PC-9 (cell line): ENCODE measurements around the gene RXRG. TPM values are rescaled to one million over a fixed set of nuclear protein-coding genes. Genes with fewer than 3 reads are reported as not detected.

Experiments used
- BruUV-seq: library from RNA; stranded (reverse); fragments of 400-500 nt; replicated peaks from 2 replicates; lab custom pipeline; 2021; lab: Mats Ljungman, UMichigan
- CTCF ChIA-PET: fragments of 300-600 bp; sonication (Branson Sonifier 250); formaldehyde crosslinking; loops from one replicate; lab custom pipeline; 2022; ENCODE audit warnings: antibody characterized with exemption; lab: Charles Lee
- POLR2A ChIA-PET: fragments of 300-600 bp; sonication (Branson Sonifier 250); formaldehyde crosslinking; loops from one replicate; lab custom pipeline; 2022; ENCODE audit warnings: antibody characterized with exemption; ENCODE audit not compliant: unreplicated experiment; lab: Charles Lee
- DNase-seq, 2 experiments: peaks; one replicate each; pipeline versions ENCODE4 v3.0.0 to v3.0.0-alpha.2; 2015 to 2022; ENCODE audit warnings: mixed read lengths in 1 of 2
- H2AFZ ChIP-seq: fragments of 200-600 bp; sonication (generic); 2 replicates; pipeline ENCODE4 v1.8.1; 2017; ENCODE audit warnings: antibody characterized with exemption
- H3F3A ChIP-seq: fragments of 200-600 bp; sonication (generic); 2 replicates; pipeline ENCODE4 v1.8.1; 2017; ENCODE audit warnings: antibody characterized with exemption, mild to moderate bottlenecking, low read depth; ENCODE audit not compliant: insufficient read depth
- H3K27ac ChIP-seq: fragments of 200-600 bp; sonication (generic); 2 replicates; pipeline ENCODE4 v1.6.1; 2016; ENCODE audit warnings: mixed run types
- H3K27me3 ChIP-seq: fragments of 200-600 bp; sonication (generic); 2 replicates; pipeline ENCODE4 v1.6.1; 2016; ENCODE audit warnings: low read depth, mixed run types; ENCODE audit not compliant: insufficient read depth
- H3K36me3 ChIP-seq: fragments of 200-600 bp; sonication (generic); 2 replicates; pipeline ENCODE4 v1.6.1; 2016; ENCODE audit warnings: low read depth, mixed run types
- H3K4me1 ChIP-seq: fragments of 200-600 bp; sonication (generic); replicated peaks from 2 replicates; pipeline ENCODE4 v1.6.1; 2016; ENCODE audit warnings: mixed run types; ENCODE audit not compliant: insufficient read depth
- H3K4me2 ChIP-seq: fragments of 200-600 bp; sonication (generic); 2 replicates; pipeline ENCODE4 v1.6.1; 2017; ENCODE audit warnings: mixed run types
- H3K4me3 ChIP-seq: fragments of 200-600 bp; sonication (generic); 2 replicates; pipeline ENCODE4 v1.6.1; 2016; ENCODE audit warnings: mixed run types
- H3K79me2 ChIP-seq: fragments of 200-600 bp; sonication (generic); 2 replicates; pipeline ENCODE4 v1.6.1; 2017; ENCODE audit warnings: low read depth, mixed run types
- H3K9me2 ChIP-seq: fragments of 200-600 bp; sonication (generic); 2 replicates; pipeline ENCODE4 v1.8.1; 2017; ENCODE audit warnings: mild to moderate bottlenecking; ENCODE audit not compliant: insufficient read depth
- H3K9me3 ChIP-seq: fragments of 200-600 bp; sonication (generic); 2 replicates; pipeline ENCODE4 v1.8.1; 2016; ENCODE audit warnings: low read depth; ENCODE audit not compliant: insufficient read depth
- H4K20me1 ChIP-seq: fragments of 200-600 bp; sonication (generic); 2 replicates; pipeline ENCODE4 v1.8.1; 2017; ENCODE audit not compliant: insufficient read depth
- EZH2 ChIP-seq: fragments of 200-600 bp; sonication (generic); IDR thresholded peaks from 2 replicates; pipeline ENCODE4 v1.8.0; 2017; ENCODE audit warnings: antibody characterized with exemption, low read depth
- intact Hi-C: fragments of 100-400 bp; cut with micrococcal nuclease; formaldehyde crosslinking; loops from one replicate; pipeline ENCODE4 v1.10.0; 2022; ENCODE audit not compliant: unreplicated experiment
- total RNA-seq: library from RNA; stranded (reverse); gene quantifications from 2 replicates; pipeline ENCODE4 v1.2.3, GENCODE V29; 2021
- TF ChIP-seq, protein P1 (sequence below): fragments of 200-600 bp; sonication (generic); conservative IDR thresholded peaks from 2 replicates; pipeline ENCODE4 v1.6.1; 2017; ENCODE audit warnings: mixed run types, antibody characterized with exemption, mild to moderate bottlenecking, moderate library complexity

Gene RXRG
- total RNA-seq, 1 experiment from 2014 or later: not detected

DNA sequence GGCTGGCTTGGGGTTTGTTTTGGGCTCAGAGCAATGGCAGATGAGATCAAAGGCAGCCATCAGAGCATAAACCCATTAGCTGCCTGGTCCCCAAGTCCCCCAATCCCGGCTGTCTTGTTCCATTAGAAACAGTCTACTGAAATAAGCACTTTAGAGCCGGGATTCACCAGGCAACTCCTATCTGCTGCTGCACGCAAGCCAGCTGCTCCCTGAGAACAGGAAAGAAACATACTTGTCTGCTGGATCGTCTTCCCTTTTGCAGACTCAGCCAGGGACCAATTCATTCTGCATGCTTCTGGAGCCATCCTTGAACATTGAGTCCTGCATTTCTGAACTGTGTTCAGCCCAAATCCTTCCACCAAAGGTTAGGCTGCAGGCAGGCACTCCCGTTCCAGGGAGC is 21.8 kb downstream of the RXRG start:
- no peaks in the 10 kb centered on the region for H3K79me2 ChIP-seq
- H3K9me3 ChIP-seq: no peaks in the 10 kb centered on the region
- BruUV-seq: no TSS peak
- H3K4me2 ChIP-seq: no peak overlapping the region
- no peak overlapping the region for H2AFZ ChIP-seq
- intact Hi-C loops: no loop called here
- no peak overlapping the region for H3K27ac ChIP-seq
- DNase-seq: no peak
- ChIA-PET POLR2A (no interaction called here), CTCF (no interaction called here)
- no peaks in the 10 kb centered on the region for H3K36me3 ChIP-seq
- no peaks in the 10 kb centered on the region for H3F3A ChIP-seq
- no peaks in the 10 kb centered on the region for H4K20me1 ChIP-seq
- no peak overlapping the region for H3K4me3 ChIP-seq
- no peaks in the 10 kb centered on the region for H3K4me1 ChIP-seq
- peaks cover 24% of the 10 kb centered on the region for H3K27me3 ChIP-seq
- TF ChIP-seq, protein P1, sequence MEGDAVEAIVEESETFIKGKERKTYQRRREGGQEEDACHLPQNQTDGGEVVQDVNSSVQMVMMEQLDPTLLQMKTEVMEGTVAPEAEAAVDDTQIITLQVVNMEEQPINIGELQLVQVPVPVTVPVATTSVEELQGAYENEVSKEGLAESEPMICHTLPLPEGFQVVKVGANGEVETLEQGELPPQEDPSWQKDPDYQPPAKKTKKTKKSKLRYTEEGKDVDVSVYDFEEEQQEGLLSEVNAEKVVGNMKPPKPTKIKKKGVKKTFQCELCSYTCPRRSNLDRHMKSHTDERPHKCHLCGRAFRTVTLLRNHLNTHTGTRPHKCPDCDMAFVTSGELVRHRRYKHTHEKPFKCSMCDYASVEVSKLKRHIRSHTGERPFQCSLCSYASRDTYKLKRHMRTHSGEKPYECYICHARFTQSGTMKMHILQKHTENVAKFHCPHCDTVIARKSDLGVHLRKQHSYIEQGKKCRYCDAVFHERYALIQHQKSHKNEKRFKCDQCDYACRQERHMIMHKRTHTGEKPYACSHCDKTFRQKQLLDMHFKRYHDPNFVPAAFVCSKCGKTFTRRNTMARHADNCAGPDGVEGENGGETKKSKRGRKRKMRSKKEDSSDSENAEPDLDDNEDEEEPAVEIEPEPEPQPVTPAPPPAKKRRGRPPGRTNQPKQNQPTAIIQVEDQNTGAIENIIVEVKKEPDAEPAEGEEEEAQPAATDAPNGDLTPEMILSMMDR: no peak
- TF ChIP-seq EZH2: no peak
- no peaks in the 10 kb centered on the region for H3K9me2 ChIP-seq

DNA sequence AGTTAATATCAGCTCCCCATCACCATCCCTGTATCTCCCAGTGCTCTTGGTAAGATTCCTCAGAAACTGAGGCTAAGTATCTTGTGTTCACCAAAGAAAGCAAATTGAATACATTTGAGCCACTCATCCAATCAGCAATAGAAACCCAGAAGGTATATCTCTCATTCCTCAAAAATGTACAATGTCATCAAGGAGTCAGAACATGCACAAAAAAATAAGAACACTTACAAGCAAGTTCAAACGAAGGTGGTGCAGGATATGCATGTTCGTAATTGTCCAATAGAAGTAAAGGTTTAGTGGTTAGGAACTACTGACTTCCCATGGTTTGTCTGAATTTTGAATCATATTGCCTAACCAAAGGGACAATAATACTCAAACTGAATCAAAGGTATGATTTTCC is 24.3 kb downstream of the RXRG start:
- no TSS peak for BruUV-seq
- intact Hi-C loops: no loop called here
- H4K20me1 ChIP-seq: no peaks in the 10 kb centered on the region
- H3K79me2 ChIP-seq: no peaks in the 10 kb centered on the region
- H3K36me3 ChIP-seq: no peaks in the 10 kb centered on the region
- no peak overlapping the region for H3K4me3 ChIP-seq
- no peaks in the 10 kb centered on the region for H3K4me1 ChIP-seq
- peaks cover 43% of the 10 kb centered on the region for H3K27me3 ChIP-seq
- ChIA-PET POLR2A (no interaction called here), CTCF (no interaction called here)
- no peak overlapping the region for H3K27ac ChIP-seq
- no peak for DNase-seq
- no peak overlapping the region for H3K4me2 ChIP-seq
- TF ChIP-seq EZH2: no peak
- TF ChIP-seq, protein P1: no peak
- no peaks in the 10 kb centered on the region for H3F3A ChIP-seq
- no peaks in the 10 kb centered on the region for H3K9me2 ChIP-seq
- H3K9me3 ChIP-seq: no peaks in the 10 kb centered on the region
- H2AFZ ChIP-seq: no peak overlapping the region

DNA sequence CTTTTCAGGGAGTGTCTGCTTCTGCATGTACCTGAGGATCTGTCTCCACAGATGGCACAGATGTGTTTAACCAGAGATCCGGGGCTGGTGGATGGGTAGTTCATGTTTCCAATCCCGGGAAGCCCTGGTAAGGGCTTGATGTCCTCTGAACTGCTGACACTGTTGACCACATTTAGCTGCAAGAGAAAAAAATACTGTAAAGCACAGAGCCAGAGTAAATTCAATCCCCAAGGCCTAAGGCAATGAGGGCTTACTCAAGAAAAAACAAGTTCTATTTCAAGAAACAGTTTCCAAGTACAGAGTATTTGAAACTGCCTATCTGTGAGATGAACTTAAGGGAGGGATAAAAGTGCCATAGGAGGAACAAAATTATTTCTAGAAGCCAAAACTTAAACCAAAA is 25.1 kb downstream of the RXRG start:
- intact Hi-C loops: no loop called here
- no peaks in the 10 kb centered on the region for H3K9me3 ChIP-seq
- no peaks in the 10 kb centered on the region for H3K4me1 ChIP-seq
- peaks cover 49% of the 10 kb centered on the region for H3K27me3 ChIP-seq
- CTCF ChIA-PET: no interaction called here
- H3K4me2 ChIP-seq: no peak overlapping the region
- no TSS peak for BruUV-seq
- POLR2A ChIA-PET: no interaction called here
- TF ChIP-seq, protein P1: no peak
- no peak for TF ChIP-seq EZH2
- no peak for DNase-seq
- H2AFZ ChIP-seq: no peak overlapping the region
- no peak overlapping the region for H3K27ac ChIP-seq
- no peak overlapping the region for H3K4me3 ChIP-seq
- H4K20me1 ChIP-seq: no peaks in the 10 kb centered on the region
- no peaks in the 10 kb centered on the region for H3K9me2 ChIP-seq
- H3K79me2 ChIP-seq: no peaks in the 10 kb centered on the region
- H3F3A ChIP-seq: no peaks in the 10 kb centered on the region
- no peaks in the 10 kb centered on the region for H3K36me3 ChIP-seq
